Stimulated activated CD8-positive, alpha-beta memory T cell treated with anti-CD3 and anti-CD28 coated beads, Interleukin-15, amount 100 ng/mL, for 24 hours (primary cell): ENCODE measurements around the gene MYO1A.
A peak's percentile ranks its signal among the peaks of the same experiment; 100 is the strongest.
"Not testable (repeated sequence)": the region's sequence is repeated elsewhere in the genome, so short reads cannot be mapped to it uniquely, and the experiment has no call there.

Source experiments
- DNase-seq: peaks from one replicate; pipeline ENCODE4 v3.0.0-alpha.2; 2020; ENCODE audit warnings: low read depth

MYO1A gene

DNA sequence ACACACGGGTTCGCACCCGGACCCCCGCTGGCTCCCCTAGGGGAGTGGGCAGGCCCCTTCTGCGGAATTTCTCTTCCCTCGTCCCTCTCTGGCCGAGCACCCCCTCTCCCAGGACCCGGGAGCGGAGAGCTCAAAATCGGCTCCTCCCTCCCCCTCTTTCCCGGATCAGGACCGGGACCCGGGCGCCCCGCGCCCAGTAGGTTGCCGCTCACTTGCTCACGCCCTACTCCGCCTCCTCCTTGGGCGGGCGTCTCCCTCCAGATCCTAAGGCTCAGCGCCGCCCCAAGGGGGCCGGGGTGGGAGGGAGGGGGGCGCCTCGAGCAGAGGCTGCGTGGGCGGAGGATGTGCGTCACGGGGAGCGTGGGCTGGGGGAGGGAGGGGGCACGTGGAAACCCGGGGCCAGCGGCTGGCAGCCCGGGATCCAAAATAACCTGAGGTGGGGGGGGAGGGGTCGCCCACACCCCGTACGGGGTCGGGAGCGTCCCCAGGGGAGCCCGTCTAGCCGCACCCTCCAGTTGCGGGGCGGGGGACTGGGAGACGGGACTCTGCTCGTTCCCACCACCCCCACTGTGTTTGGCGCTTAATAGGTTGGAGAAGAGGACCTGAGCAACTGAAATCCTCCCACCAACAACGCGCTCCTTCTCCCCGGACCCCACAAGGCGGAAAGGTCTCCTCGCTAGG is 37.2 kb upstream of the MYO1A start:
- peak; percentile 90 for DNase-seq

DNA sequence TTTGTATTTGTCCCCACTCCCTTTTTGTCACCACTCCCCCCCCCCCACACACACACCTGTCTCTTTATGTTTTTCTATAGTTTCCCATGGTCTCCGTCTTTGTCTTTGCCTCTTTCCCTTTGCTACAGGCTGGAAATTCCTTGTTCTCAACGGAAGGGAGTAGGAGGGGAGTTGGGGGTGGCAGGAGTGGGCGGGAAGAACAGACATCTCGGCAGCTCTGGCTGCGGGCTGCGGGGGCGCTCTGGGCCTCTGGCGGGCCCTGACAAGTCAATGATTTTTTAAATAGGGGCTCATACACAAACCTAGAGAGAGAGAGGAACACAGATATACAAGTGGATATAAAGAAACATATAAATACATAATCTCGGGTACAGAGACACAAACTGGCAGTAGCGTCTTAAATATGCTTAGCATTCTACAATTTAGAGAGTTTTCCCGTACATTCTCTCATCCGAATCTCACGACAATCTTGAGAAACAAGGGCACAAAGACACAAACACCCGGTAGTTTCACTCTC is 36.6 kb upstream of the MYO1A start:
- no peak for DNase-seq

DNA sequence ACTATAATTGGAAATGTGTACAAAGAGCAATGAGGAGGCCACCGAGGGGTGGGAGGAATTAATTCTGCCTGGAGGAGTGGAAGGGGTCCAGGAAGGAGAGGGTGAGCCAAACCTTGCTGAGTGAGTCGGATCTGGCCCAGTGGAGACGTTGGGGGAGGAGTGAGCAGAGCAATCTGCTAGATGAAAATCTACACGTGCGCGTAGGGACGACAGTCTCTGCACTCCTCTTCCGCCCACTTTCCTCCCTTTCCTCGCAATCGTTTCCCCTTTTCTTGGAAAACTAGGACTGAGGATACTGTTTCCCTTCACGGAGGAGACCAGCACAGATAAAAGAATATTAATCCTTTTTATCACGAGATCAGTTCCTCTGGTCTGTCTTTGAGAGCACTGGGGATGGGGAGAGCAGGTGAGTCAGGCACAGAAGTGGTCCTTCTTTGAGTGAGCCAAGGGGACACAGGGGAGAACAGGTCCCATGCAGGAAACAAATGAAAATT is 36.1 kb upstream of the MYO1A start:
- DNase-seq = no peak

DNA sequence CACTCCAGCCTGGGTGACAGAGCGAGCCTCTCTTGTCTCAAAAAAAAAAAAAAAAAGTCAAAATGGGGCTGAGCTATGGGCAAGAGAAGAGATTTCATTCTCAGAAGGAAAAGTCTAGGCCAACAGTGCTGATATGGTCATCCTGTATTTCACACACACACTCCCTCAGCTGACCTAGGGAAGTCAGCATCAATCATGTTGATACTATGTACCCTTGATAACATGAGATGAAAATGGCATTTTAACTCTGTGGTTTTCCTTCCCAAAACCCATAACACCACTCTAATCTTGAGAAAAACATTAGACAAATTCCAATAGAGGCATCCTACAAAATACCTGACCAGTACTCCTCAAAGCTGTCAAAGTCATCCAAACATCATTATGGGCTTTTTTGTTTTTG is 30.9 kb upstream of the MYO1A start:
- DNase-seq = no peak

DNA sequence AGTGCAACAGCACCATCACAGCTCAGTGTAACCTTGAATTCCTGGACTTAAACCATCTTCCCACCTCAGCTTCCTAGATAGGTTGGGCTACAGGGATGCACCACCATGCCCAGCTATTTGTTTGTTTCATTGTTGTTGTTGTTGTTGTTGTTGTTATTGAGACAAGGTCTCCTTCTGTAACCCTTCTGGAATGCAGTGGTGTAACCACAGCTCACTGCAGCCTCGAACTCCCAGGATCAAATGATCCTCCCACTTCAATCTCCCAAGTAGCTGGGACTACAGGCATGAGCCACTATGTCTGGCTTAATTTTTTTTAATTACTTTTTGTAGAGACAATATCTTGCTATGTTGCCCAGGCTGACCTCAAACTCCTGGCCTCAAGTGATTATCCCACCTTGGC is 29.9 kb upstream of the MYO1A start:
- DNase-seq = no peak

DNA sequence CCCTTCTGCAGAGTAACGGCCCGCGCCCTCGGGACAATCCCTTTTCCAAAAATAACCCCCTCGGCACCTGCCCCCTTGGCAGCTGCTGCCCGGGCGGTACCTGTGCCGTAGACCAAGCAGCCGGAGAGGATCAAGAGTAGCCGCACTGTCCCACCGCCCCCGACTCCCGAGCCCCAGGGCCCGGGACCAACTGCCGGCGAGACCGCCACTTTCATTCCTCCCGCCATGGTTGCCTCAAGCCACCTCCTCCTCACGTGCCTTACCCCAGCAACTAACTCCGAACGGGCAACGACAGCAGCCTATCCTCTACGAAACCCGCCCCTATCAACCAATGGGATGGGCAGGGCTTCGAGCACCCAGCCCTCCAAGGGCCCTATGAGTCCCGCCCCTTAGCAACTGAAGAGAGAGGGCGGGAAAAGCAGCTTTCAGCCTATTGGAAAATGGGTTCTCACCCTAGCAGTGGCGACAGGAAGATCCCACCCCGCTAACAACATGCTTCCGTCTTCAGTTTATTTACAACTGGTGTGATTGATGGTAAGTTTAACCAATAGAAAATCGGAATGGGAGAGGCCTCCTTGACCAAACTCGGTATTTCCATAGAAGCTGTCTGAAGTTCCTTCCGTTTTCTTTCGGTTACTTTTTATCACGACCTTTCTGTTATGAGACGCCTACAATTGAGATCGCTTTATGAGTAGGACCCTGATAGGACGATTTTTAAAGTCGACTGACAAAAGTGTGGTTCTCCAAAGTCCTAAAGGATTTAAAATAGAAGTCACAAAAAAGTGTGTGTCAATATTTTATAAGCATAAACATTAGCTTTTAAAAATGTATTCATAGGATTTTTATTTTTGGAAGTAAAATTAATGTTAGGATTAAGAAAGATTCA is 28.8 kb upstream of the MYO1A start, which contains the start of gene NEMP1:
Gene NEMP1, minus strand, starts transcription at position 273 of the 886 bp plus-strand sequence. Its CDS starts 46 bp downstream, at position 227.
- DNase-seq = peak; percentile 69

DNA sequence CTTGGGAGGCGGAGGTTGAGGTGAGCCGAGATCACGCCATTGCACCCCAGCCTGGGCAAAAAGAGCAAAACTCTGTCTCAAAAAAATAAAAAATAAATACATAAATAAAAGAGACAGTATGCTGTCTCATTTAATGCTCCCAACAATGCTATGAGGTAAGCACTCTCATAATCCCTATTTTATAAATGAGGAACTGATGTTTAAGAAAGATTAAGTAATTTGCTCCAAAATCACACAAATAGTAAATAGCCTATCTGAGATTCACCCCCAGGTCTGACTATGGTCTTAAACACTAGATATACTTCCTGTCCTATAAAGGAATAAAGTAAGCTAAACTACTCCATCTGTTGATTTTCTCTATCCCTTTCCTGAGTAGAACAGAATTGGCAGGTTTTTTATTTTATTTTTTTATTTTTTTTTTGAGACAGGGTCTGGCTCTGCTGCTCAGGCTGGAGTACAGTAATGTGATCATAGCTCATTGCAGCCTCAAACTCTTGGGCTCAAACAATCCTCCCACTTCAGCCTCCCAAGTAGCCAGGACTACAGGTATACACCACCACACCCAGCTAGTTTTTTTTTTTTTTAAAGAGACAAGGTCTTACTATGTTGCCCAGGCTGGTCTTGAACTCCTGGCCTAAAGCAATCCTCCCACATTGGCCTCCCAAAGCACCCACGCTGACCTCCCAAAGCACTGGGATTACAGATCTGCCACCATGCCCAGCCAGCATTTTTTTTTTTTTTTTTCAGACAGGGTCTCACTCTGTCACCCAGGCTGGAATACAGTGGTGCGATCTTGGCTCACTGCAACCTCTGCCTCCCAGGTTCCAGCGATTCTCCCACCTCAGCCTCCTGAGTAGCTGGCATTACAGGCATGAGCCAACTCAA is 23.9 kb upstream of the MYO1A start:
- not testable (repeated sequence) for DNase-seq

DNA sequence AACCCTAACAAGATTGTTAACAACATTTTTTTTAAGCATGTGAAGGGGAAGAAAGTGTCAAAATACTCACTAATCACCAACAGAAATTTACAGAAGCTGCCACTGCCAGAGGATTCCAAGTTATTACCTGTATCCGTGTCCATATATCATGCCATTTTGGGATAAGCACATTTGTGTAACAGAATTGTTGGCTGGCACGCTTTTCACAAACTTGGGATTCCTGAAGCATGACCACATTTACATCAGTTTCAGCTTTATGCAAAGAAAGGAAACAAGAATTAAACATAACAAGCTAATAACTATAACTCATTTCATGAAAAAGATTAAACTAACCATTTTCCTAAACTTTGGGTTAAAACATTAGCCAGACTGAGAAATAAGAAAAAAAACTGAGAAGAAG is 22.7 kb upstream of the MYO1A start:
- DNase-seq = no peak

DNA sequence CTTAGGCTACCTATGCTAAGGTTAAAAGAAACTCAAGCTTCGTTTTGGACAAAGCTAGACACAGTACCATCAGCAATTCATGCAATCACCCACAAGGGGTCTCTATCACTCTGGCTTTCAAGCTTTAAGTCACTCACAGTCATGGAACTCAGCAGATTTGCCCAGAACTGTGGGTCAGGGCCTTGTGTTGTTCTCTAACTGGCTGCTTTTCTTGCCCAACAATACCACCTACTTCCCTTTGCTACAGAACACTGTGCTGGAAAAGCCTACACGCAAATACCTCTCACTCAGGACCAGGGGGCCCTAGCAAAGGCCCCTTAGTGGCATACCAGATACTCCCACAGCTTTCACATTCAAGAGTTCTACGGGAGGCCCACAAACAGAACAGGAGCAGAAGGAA is 19.6 kb upstream of the MYO1A start:
- DNase-seq = no peak

DNA sequence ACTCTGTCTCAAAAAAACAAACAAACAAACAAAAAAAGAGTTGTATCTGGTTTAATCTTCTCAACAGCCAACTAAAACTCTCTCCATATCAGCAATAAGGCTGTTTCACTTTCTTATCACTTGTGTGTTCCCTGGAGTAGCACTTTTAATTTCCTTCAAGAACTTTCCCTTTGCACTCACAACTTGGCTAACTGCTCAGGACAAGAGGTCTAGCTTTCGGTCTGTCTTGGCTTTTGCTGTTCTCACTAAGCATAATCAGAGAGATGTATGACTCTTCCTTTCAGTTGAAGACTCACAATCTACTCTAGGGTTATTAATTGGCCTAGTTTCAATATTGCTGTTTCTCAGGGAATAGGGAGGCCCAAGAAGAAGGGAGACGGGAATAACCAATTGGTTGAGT is 16.3 kb upstream of the MYO1A start:
- no peak for DNase-seq

DNA sequence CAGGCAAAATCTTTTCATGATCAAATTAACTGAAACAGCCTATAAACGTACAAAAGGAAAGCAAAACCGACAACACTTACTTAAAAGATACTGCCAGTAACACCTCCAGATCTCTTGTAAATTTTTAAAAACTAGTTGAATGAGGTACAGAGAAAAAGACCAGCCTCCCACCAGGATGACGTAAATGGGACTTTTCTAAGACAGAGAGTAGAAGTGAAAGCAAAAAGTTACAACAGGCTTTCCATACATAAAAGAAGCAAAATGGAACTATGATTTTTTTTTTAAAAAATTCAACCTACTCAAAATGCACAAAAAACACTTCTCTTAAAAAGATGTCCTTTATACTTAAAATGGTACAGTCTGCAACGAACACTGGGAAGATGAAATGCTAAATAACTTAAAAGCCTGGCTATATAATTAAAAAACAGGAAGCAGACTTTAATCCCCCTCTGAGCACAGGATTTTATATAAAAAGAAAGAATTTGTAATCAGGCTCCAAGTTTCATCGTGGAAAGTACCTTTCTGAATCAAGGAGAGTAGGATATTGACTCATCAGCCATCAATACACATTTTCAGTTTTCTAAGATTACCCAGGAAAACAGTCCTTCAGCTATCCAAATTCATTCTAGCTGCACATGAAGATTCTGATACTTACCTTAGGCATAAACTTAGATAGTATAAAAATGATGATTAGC is 14.2 kb upstream of the MYO1A start:
- DNase-seq = no peak

DNA sequence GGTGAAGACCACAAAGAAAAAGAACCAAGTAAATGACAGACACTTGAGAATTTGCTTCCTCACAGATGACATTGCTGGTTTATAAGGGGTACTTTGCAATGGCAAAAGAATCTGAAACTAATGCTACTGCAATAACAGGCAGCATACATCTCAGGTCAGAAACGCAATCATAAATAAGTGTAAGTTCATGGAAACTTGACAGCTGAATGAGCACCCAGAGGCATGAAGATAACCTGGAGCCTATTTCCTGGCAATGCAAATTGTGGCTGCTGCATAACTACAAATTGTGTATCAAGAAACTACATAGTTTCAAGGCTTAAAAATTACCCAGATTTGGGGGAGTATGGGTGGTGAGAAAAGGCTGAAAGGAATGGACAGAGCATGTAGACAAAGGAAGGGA is 8.5 kb upstream of the MYO1A start:
- no peak for DNase-seq

DNA sequence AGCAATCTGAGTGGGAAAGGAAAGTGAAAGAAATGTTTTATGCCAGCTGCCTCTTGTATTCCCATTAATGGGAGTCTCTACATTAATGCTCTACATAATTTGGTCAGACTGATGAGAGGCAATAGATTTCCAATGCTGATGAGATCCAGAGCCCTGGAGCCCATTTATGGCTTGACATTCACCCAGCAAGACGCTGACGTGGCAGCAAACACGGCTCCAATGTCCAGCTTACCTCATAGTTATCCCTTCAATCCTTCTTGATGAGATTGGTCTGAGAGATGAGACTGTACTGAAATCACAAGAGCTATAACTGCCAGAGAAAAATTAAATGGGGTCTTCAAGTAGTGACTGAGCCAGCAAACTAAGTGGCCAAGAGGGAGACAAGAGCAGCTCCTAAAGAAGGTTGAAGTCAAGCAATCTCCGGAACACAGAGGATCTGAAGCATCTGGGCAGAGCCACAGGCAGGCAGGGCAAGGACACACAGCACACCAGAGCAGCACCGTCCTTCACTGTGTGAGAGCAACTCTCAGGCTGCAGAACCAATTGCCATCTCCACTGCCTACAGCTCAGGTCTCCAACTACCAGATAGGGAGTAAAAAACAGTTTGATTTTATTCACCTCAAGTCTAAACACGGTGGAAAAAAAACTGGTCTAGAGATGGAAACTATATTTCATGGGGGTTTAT is 7.3 kb upstream of the MYO1A start:
- no peak for DNase-seq

DNA sequence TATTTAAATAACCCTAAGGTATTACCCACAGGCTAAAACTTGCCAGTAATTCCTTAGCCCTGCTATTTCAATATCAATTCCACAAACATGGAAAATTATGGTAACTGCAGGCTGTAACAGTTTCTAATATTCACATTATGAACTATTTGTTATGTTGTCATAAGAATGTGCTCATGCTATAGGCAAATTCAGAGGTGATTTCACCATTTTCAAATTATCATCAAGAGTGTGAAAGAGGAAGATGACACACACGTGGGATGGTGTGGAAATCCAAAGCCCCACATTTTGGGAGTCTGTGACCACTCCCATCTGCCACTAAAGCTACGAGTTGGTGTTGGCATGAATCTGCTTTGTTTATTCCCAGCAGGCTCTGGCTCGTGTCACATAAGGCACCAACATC is 5.9 kb upstream of the MYO1A start:
- DNase-seq = no peak

DNA sequence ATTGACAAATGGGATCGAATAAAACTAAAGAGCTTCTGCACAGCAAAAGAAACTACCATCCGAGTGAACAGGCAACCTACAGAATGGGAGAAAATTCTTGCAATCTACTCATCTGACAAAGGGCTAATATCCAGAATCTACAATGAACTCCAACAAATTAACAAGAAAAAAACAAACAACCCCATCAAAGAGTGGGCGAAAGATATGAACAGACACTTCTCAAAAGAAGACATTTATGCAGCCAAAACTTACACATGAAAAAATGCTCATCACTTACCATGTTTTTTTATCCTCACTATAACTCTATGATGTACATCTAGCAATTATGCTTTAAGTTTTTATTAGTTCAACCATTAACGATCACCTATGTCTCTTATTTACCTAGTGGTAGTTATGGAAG is 4.0 kb upstream of the MYO1A start:
- not testable (repeated sequence) for DNase-seq

DNA sequence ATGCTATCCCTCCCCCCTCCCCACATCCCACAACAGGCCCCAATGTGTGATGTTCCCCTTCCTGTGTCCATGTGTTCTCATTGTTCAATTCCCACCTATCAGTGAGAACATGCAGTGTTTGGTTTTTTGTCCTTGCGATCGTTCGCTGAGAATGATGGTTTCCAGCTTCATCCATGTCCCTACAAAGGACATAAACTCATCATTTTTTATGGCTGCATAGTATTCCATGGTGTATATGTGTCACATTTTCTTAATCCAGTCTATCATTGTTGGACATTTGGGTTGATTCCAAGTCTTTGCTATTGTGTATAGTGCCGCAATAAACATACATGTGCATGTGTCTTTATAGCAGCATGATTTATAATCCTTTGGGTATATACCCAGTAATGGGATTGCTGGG is 3.2 kb upstream of the MYO1A start:
- not testable (repeated sequence) for DNase-seq

DNA sequence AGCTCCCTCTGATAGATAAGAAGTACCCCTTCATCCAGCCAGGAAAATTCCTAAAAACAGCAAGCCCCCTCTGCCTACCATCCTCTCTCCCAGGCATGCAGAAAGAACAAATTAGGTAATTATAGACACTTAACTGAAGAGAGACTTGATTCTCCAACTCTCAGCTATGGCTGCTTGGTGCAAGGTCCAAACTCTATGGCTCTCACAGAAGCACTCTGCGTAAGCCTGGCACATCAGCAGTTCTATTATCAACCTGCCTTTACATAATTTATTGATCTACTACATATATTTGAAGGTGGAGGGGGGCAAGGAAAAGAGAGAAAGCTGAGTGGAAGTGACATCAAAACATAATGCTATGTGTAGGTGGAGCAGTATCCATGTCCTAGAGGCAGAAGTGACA is 1.1 kb upstream of the MYO1A start:
- DNase-seq = no peak

DNA sequence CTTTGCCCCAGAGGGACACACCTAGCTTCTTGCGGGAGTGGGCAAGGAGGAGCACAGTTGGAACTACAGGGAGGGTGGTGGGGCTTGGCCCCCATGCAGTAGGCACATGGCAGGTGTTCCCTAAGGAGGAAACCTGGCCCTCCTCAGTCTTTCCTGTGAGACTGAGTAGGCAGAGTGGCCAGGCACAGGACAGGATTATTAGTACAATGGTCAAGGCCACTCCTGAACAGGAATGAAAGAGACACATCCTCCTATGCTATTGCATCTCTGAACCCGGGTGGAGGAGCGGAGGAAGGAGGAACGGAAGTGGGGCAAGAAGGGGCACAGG is 846 bp downstream of the MYO1A start:
- no peak for DNase-seq

DNA sequence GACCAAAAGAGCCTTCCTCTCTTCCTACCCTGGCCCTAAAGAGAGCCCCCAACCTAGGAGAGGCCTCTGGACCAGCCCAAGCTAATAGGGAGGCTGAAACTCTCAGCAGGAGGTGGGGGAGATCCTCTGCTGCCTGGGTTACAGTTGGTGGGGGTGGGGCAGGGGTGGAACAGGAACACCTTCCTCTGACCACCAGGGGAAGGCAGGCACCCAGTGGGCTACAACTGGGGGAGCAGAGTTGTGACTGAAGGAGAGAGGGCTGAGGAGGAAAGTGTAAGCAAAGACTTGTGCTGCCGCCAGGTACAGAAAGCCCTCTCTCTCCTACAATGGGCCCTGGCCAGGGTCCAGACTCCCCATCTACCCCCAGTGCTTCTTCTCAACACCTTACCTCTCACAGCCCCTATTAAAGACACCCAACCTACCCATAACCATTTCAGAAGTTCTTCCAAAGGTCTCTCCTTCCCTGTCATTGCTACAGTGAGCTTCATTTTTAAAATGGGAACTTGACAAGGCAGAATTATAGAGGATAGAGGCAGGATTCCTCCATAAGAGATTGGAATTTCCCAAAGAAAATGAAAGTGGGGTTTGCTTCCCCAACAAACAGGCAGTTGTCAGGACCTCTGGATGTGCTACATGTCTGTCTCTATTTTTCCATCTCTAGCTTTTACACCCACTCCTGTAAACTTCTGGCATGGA is 1.4 kb downstream of the MYO1A start:
- no peak for DNase-seq

DNA sequence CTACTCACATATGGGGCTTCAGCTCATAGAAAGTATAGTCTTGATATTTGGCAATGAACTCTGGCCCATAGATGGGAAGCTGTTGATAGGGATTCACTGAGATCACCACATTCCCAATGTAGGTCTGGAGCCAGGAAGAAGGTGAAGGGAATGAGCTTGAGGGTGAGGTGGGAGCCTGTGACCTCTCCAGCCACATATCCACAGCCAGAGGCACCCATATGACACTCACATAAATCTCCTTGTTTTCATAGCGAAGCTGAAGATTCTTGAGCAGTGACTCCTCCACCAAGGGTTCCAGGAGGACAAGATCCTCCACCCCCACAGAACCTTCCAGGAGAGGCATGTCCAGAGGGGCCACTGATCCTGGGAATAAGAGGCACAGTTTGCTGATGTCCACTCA is 1.9 kb downstream of the MYO1A start:
- no peak for DNase-seq
